Stimulated activated naive CD8-positive, alpha-beta T cell treated with anti-CD3 and anti-CD28 coated beads, Interleukin-15, amount 100 ng/mL, for 72 hours (primary cell): ENCODE results near the gene VCY.
"Not testable (repeated sequence)": the region's sequence is repeated elsewhere in the genome, so short reads cannot be mapped to it uniquely, and the experiment has no call there.

ENCODE experiments used
- ATAC-seq: fragments of 150-1000 bp; cut with Tn5 transposase; 2 replicates; pipeline ENCODE4 v1.10.0; 2021; ENCODE audit warnings: mild to moderate bottlenecking, moderate library complexity
- DNase-seq, 2 donors: peaks; one replicate each; pipeline ENCODE4 v3.0.0; 2021 to 2022
- H3K27ac Mint-ChIP-seq, 2 donors: one replicate each; pipeline ENCODE4 v1.8.0; 2022; ENCODE audit warnings: mild to moderate bottlenecking in 2 of 2, mixed read lengths in 2 of 2, moderate library complexity in 2 of 2
- H3K27me3 Mint-ChIP-seq: one replicate; pipeline ENCODE4 v1.8.0; 2022; ENCODE audit warnings: mixed read lengths
- H3K4me1 Mint-ChIP-seq: one replicate; pipeline ENCODE4 v1.8.0; 2022; ENCODE audit warnings: mild to moderate bottlenecking, mixed read lengths
- H3K4me3 Mint-ChIP-seq, 2 donors: one replicate each; pipeline ENCODE4 v1.8.0; 2022; ENCODE audit warnings: mild to moderate bottlenecking in 2 of 2, mixed read lengths in 2 of 2, moderate library complexity in 1 of 2
- H3K9me3 Mint-ChIP-seq, 2 donors: one replicate each; pipeline ENCODE4 v1.8.0; 2022; ENCODE audit warnings: mixed read lengths in 2 of 2

Gene VCY

GRCh38 chrY:13986373-13986772, at the start of gene VCY:
Gene VCY (minus strand): TSS chrY:13986473. CDS start chrY:13986440, 33 bp downstream.
- H3K27me3 Mint-ChIP-seq, H3K9me3 Mint-ChIP-seq, DNase-seq, H3K27ac Mint-ChIP-seq, ATAC-seq, H3K4me3 Mint-ChIP-seq, H3K4me1 Mint-ChIP-seq: not testable (repeated sequence)

- H3K4me1 Mint-ChIP-seq, ATAC-seq: not testable (repeated sequence)
These were observed 44.1 kb upstream of the VCY start for GRCh38 chrY:14030395-14030794.

GRCh38 chrY:14011916-14012315, 25.6 kb upstream of the VCY start:
- ATAC-seq, DNase-seq, H3K4me1 Mint-ChIP-seq, H3K27ac Mint-ChIP-seq, H3K9me3 Mint-ChIP-seq, H3K4me3 Mint-ChIP-seq, H3K27me3 Mint-ChIP-seq: not testable (repeated sequence)

More at GRCh38 chrY:14030395-14030794, 44.1 kb upstream of the VCY start:
- DNase-seq, H3K27ac Mint-ChIP-seq, H3K27me3 Mint-ChIP-seq, H3K9me3 Mint-ChIP-seq, H3K4me3 Mint-ChIP-seq: not testable (repeated sequence)

- ATAC-seq, H3K4me1 Mint-ChIP-seq, H3K27ac Mint-ChIP-seq, H3K27me3 Mint-ChIP-seq, H3K9me3 Mint-ChIP-seq, H3K4me3 Mint-ChIP-seq, DNase-seq: not testable (repeated sequence)
These were observed 43.9 kb downstream of the VCY start for GRCh38 chrY:13942406-13942805.
